Body of pancreas (tissue), 4 donors: ENCODE data around the gene GLTP. TPM values are rescaled to one million over a fixed set of nuclear protein-coding genes. Genes with fewer than 3 reads are reported as not detected.
"Not testable (repeated sequence)": the region's sequence is repeated elsewhere in the genome, so short reads cannot be mapped to it uniquely, and the experiment has no call there.

Experiments
- ATAC-seq: fragments of 150-250 bp; one replicate; pipeline ENCODE4 v1.9.1; 2016
- DNase-seq, 4 donors: peaks; one replicate each; pipeline ENCODE4 v3.0.0-alpha.2; 2019
- H3K27ac ChIP-seq, 4 donors: fragments of 200-600 bp; sonication (generic); 1 replicate in 3 of 4; 2 replicates in 1 of 4; pipeline versions ENCODE4 v1.5.1 to v1.6.1; 2016 to 2019; ENCODE audit warnings: mild to moderate bottlenecking in 1 of 4, mixed read lengths in 1 of 4, moderate library complexity in 1 of 4
- H3K27me3 ChIP-seq, 2 donors: fragments of 200-600 bp; sonication (generic); one replicate each; pipeline ENCODE4 v1.6.0; 2016; ENCODE audit warnings: mild to moderate bottlenecking in 1 of 2
- H3K36me3 ChIP-seq, 2 donors: fragments of 200-600 bp; sonication (generic); replicated peaks in 1 of 2; 2 replicates each; pipeline ENCODE4 v1.5.1; 2016; ENCODE audit warnings: low read depth in 2 of 2; ENCODE audit not compliant: insufficient read depth in 1 of 2
- H3K4me1 ChIP-seq: fragments of 200-600 bp; sonication (generic); one replicate; pipeline ENCODE4 v1.6.0; 2016
- H3K4me3 ChIP-seq, 2 donors: fragments of 200-600 bp; sonication (generic); 1 replicate in 1 of 2; 2 replicates in 1 of 2; pipeline ENCODE4 v1.5.1; 2016 to 2019
- H3K9me3 ChIP-seq, 3 donors: fragments of 200-600 bp; sonication (generic); 1 replicate in 2 of 3; 2 replicates in 1 of 3; pipeline ENCODE4 v1.5.1; 2016
- CTCF ChIP-seq, 7 experiments: fragments of 450-650 bp in 4 of 7; fragments of 200-600 bp in 3 of 7; sonication (generic) in 3 of 7; IDR thresholded peaks; one replicate each; pipeline ENCODE4 v1.5.1; 2016 to 2019; ENCODE audit warnings: antibody characterized with exemption in 7 of 7
- POLR2A ChIP-seq, 3 donors: fragments of 450-650 bp; IDR thresholded peaks; one replicate each; pipeline ENCODE4 v1.6.1; 2016; ENCODE audit warnings: antibody characterized with exemption in 3 of 3, mild to moderate bottlenecking in 2 of 3
- WGBS, 2 donors: methylation state at CpG; one replicate each; pipeline ENCODE4 v1.1.5; 2017; 5-methylcytosine and 5-hydroxymethylcytosine counted together
- intact Hi-C: fragments of 100-400 bp; cut with DNase I; formaldehyde crosslinking; loops from one replicate; pipeline ENCODE4 v1.15.1; 2023
- total RNA-seq, 2 donors: library from RNA; depleted of rRNA; stranded (reverse); fragments of >200 nt; gene quantifications; one replicate each; pipeline ENCODE4 v1.1.0, GENCODE V29; 2016

Gene GLTP
- total RNA-seq, 2 donors from 2014 or later = 21.1 to 27.8 TPM

GRCh38 chr12:109899783-109900751 is 19.7 kb upstream of the GLTP start, which contains the start of gene TCHP:
TSS of gene TCHP (plus strand) at chr12:109900274. CDS start at chr12:109903027, 2,753 bp downstream.
- no peaks in the 10 kb centered on the region for H3K27me3 ChIP-seq
- no peaks in the 10 kb centered on the region for H3K9me3 ChIP-seq
- TF ChIP-seq CTCF (IDR thresholded peaks at IDR 0.05) (peak in 6 of 7 experiments; percentile 12 to 66 (median 47)), POLR2A (IDR thresholded peaks at IDR 0.05) (peak; percentile 30 to 73 (median 63))
- 1 to 2% methylated on average over 10 to 69 of the region's 69 CpGs for WGBS, 2 donors
- DNase-seq (peak; percentile 85 to 92 (median 89)), ATAC-seq (peak; percentile 98)
- H3K4me3 ChIP-seq = peak within 1 kb of the TSS; percentile 44 to 89
- peaks cover 24% of the 10 kb centered on the region for H3K4me1 ChIP-seq
- H3K36me3 ChIP-seq = peaks cover 0 to 16% of the 10 kb centered on the region in 2 donors
- intact Hi-C loops = loop anchor here (5.0 kb wide), 1 partner anchor 48 kb away; no protein-coding TSS in a partner anchor
- H3K27ac ChIP-seq = peak within 1 kb of the TSS; percentile 52 to 82 (median 78)

- peak overlapping the region in 3 of 4 donors; percentile 76 to 82 (median 80) for H3K27ac ChIP-seq
- intact Hi-C loops = loop anchor here (5.0 kb wide), 1 partner anchor 47 kb away; no protein-coding TSS in a partner anchor
- WGBS, 2 donors = 84 to 85% methylated on average over 15 of the region's 15 CpGs
Measured at GRCh38 chr12:109899345-109899744, 19.0 kb upstream of the GLTP start.

GRCh38 chr12:109897029-109897428 is 16.7 kb upstream of the GLTP start:
- no peaks in the 10 kb centered on the region for H3K9me3 ChIP-seq
- peaks cover 18% of the 10 kb centered on the region for H3K4me1 ChIP-seq
- H3K27ac ChIP-seq = no peak overlapping the region
- TF ChIP-seq POLR2A (IDR thresholded peaks at IDR 0.05) (no peak), CTCF (IDR thresholded peaks at IDR 0.05) (no peak)
- H3K36me3 ChIP-seq = no peaks in the 10 kb centered on the region
- ATAC-seq = no peak
- H3K4me3 ChIP-seq = no peak overlapping the region
- no peaks in the 10 kb centered on the region for H3K27me3 ChIP-seq
- WGBS, 2 donors = 82 to 86% methylated on average over 6 of the region's 6 CpGs
- intact Hi-C loops = loop anchor here (5.0 kb wide), 1 partner anchor 45 kb away; no protein-coding TSS in a partner anchor
- DNase-seq = no peak

More at GRCh38 chr12:109899345-109899744, 19.0 kb upstream of the GLTP start:
- not testable (repeated sequence) for H3K4me3 ChIP-seq, ATAC-seq, DNase-seq, H3K27me3 ChIP-seq, H3K9me3 ChIP-seq
- Histone ChIP-seq H3K4me1 (peaks cover 24% of the 10 kb centered on the region), H3K36me3 (peaks cover 0 to 11% of the 10 kb centered on the region in 2 donors)

GRCh38 chr12:109896188-109896587 is 15.8 kb upstream of the GLTP start:
- H3K4me3 ChIP-seq = no peak overlapping the region
- peaks cover 10% of the 10 kb centered on the region for H3K4me1 ChIP-seq
- no peak for ATAC-seq
- no peaks in the 10 kb centered on the region for H3K27me3 ChIP-seq
- H3K36me3 ChIP-seq = no peaks in the 10 kb centered on the region
- intact Hi-C loops = loop anchor here (5.0 kb wide), 1 partner anchor 44 kb away; no protein-coding TSS in a partner anchor
- H3K9me3 ChIP-seq = no peaks in the 10 kb centered on the region
- DNase-seq = no peak
- no peak overlapping the region for H3K27ac ChIP-seq
- 79 to 82% methylated on average over 6 of the region's 6 CpGs for WGBS, 2 donors
- TF ChIP-seq POLR2A (IDR thresholded peaks at IDR 0.05) = no peak
- no peak for TF ChIP-seq CTCF (IDR thresholded peaks at IDR 0.05)

GRCh38 chr12:109894939-109895338 is 14.6 kb upstream of the GLTP start:
- H3K27ac ChIP-seq = no peak overlapping the region
- no peak for DNase-seq
- H3K27me3 ChIP-seq = no peaks in the 10 kb centered on the region
- TF ChIP-seq CTCF (IDR thresholded peaks at IDR 0.05) (no peak), POLR2A (IDR thresholded peaks at IDR 0.05) (no peak)
- H3K4me1 ChIP-seq = peaks cover 9% of the 10 kb centered on the region
- intact Hi-C loops = loop anchor here (5.0 kb wide), 1 partner anchor 43 kb away; no protein-coding TSS in a partner anchor
- no peaks in the 10 kb centered on the region for H3K9me3 ChIP-seq
- no peaks in the 10 kb centered on the region for H3K36me3 ChIP-seq
- 58 to 80% methylated on average over 3 to 4 of the region's 4 CpGs for WGBS, 2 donors
- H3K4me3 ChIP-seq = no peak overlapping the region
- ATAC-seq = no peak
